HEK293 (cell line): ENCODE results near the gene SMURF1.

Experiments
- CTCF ChIA-PET: fragments of 350-600 bp; formaldehyde crosslinking; extraction: SDS; loops from one replicate; lab custom pipeline; 2021; ENCODE audit warnings: antibody characterized with exemption; lab: Yijun Ruan, JAX
- POLR2A ChIA-PET: fragments of 300-600 bp; formaldehyde crosslinking; extraction: SDS; loops from one replicate; lab custom pipeline; 2020; ENCODE audit warnings: antibody characterized with exemption, inconsistent platforms; lab: Yijun Ruan, JAX
- H3K27ac ChIP-seq: fragments of 200-500 bp; sonication (Bioruptor generic); 2 replicates; pipeline ENCODE4 v1.5.1; 2014; ENCODE audit warnings: low read depth, low read length, control low read depth, inconsistent platforms; ENCODE audit errors: extremely low read depth
- H3K36me3 ChIP-seq, 2 experiments: fragments of 200-500 bp in 1 of 2; sonication (Bioruptor generic) in 1 of 2; 1 replicate in 1 of 2; 2 replicates in 1 of 2; pipeline ENCODE4 v1.5.1; 2014 to 2017; ENCODE audit warnings: inconsistent platforms in 2 of 2, low read length in 2 of 2; ENCODE audit not compliant: control insufficient read depth in 2 of 2, insufficient read depth in 1 of 2
- H3K4me1 ChIP-seq: fragments of 200-500 bp; sonication (Bioruptor generic); 2 replicates; pipeline ENCODE4 v1.5.1; 2014; ENCODE audit warnings: mild to moderate bottlenecking, low read length, inconsistent platforms; ENCODE audit not compliant: control insufficient read depth, insufficient read depth
- H3K4me3 ChIP-seq: 2 replicates; pipeline ENCODE4 v1.5.1; 2011; ENCODE audit warnings: low read depth, mild to moderate bottlenecking, control low read depth, low read length, moderate library complexity
- H3K9me3 ChIP-seq: fragments of 200-500 bp; sonication (Bioruptor generic); 2 replicates; pipeline ENCODE4 v1.5.1; 2014; ENCODE audit warnings: low read depth, low read length, inconsistent platforms; ENCODE audit not compliant: control insufficient read depth, insufficient read depth
- FEZF1 ChIP-seq: fragments of 450-650 bp; formaldehyde crosslinking; IDR thresholded peaks from 2 replicates; pipeline ENCODE4 v1.5.1; 2016; ENCODE audit warnings: missing biosample characterization, missing genetic modification characterization
- GLIS2 ChIP-seq: fragments of 450-650 bp; formaldehyde crosslinking; IDR thresholded peaks from 2 replicates; pipeline ENCODE4 v1.5.1; 2016; ENCODE audit warnings: missing biosample characterization, missing genetic modification characterization
- KLF10 ChIP-seq: fragments of 450-650 bp; IDR thresholded peaks from 2 replicates; pipeline ENCODE4 v1.5.1; 2018; ENCODE audit warnings: missing biosample characterization, mild to moderate bottlenecking, missing genetic modification characterization
- OSR2 ChIP-seq: fragments of 450-650 bp; formaldehyde crosslinking; IDR thresholded peaks from 2 replicates; pipeline ENCODE4 v1.5.1; 2016; ENCODE audit warnings: missing biosample characterization, missing genetic modification characterization
- ZBTB1 ChIP-seq: fragments of 450-650 bp; formaldehyde crosslinking; IDR thresholded peaks from 2 replicates; pipeline ENCODE4 v1.5.1; 2016; ENCODE audit warnings: missing biosample characterization, missing genetic modification characterization
- ZBTB17 ChIP-seq: fragments of 450-650 bp; formaldehyde crosslinking; IDR thresholded peaks from 2 replicates; pipeline ENCODE4 v1.5.1; 2016; ENCODE audit warnings: missing biosample characterization, missing genetic modification characterization
- ZBTB8A ChIP-seq: fragments of 450-650 bp; formaldehyde crosslinking; IDR thresholded peaks from 2 replicates; pipeline ENCODE4 v1.5.1; 2016; ENCODE audit warnings: missing biosample characterization, missing genetic modification characterization
- ZNF133 ChIP-seq: fragments of 450-650 bp; formaldehyde crosslinking; IDR thresholded peaks from 2 replicates; pipeline ENCODE4 v1.5.1; 2016; ENCODE audit warnings: missing biosample characterization, missing genetic modification characterization
- ZNF155 ChIP-seq: fragments of 450-650 bp; formaldehyde crosslinking; IDR thresholded peaks from 2 replicates; pipeline ENCODE4 v1.5.1; 2016; ENCODE audit warnings: missing biosample characterization, missing genetic modification characterization
- ZNF202 ChIP-seq: fragments of 450-650 bp; formaldehyde crosslinking; IDR thresholded peaks from 2 replicates; pipeline ENCODE4 v1.5.1; 2016; ENCODE audit warnings: missing biosample characterization, missing genetic modification characterization, borderline replicate concordance
- ZNF302 ChIP-seq: fragments of 450-650 bp; formaldehyde crosslinking; IDR thresholded peaks from 2 replicates; pipeline ENCODE4 v1.5.1; 2016; ENCODE audit warnings: missing biosample characterization, missing genetic modification characterization, low read depth
- ZNF350 ChIP-seq: fragments of 450-650 bp; formaldehyde crosslinking; IDR thresholded peaks from 2 replicates; pipeline ENCODE4 v1.5.0; 2017; ENCODE audit warnings: missing biosample characterization, mild to moderate bottlenecking, missing genetic modification characterization
- ZNF521 ChIP-seq: fragments of 450-650 bp; formaldehyde crosslinking; IDR thresholded peaks from 2 replicates; pipeline ENCODE4 v1.5.1; 2017; ENCODE audit warnings: missing biosample characterization, mild to moderate bottlenecking, missing genetic modification characterization
- ZNF529 ChIP-seq: fragments of 450-650 bp; formaldehyde crosslinking; IDR thresholded peaks from 2 replicates; pipeline ENCODE4 v1.5.1; 2017; ENCODE audit warnings: missing genetic modification characterization, missing biosample characterization; ENCODE audit not compliant: insufficient replicate concordance
- ZNF558 ChIP-seq: fragments of 450-650 bp; formaldehyde crosslinking; IDR thresholded peaks from 2 replicates; pipeline ENCODE4 v1.5.1; 2016; ENCODE audit warnings: missing biosample characterization, missing genetic modification characterization
- ZNF560 ChIP-seq: fragments of 450-650 bp; formaldehyde crosslinking; IDR thresholded peaks from 2 replicates; pipeline ENCODE4 v1.5.1; 2017; ENCODE audit warnings: missing biosample characterization, missing genetic modification characterization, borderline replicate concordance
- ZNF747 ChIP-seq: fragments of 450-650 bp; formaldehyde crosslinking; IDR thresholded peaks from 2 replicates; pipeline ENCODE4 v1.5.1; 2016; ENCODE audit warnings: missing biosample characterization, missing genetic modification characterization
- TF ChIP-seq, protein P1 (sequence below): fragments of 450-650 bp; formaldehyde crosslinking; IDR thresholded peaks from 2 replicates; pipeline ENCODE4 v1.5.1; 2016; ENCODE audit warnings: missing biosample characterization, missing genetic modification characterization, low read depth
- TF ChIP-seq, protein P2 (sequence below): fragments of 450-650 bp; formaldehyde crosslinking; IDR thresholded peaks from 2 replicates; pipeline ENCODE4 v1.5.1; 2016; ENCODE audit warnings: missing biosample characterization, missing genetic modification characterization
- TF ChIP-seq, protein P3 (sequence below): fragments of 450-650 bp; formaldehyde crosslinking; IDR thresholded peaks from 2 replicates; pipeline ENCODE4 v1.5.1; 2016; ENCODE audit warnings: missing biosample characterization, missing genetic modification characterization

Gene SMURF1

DNA sequence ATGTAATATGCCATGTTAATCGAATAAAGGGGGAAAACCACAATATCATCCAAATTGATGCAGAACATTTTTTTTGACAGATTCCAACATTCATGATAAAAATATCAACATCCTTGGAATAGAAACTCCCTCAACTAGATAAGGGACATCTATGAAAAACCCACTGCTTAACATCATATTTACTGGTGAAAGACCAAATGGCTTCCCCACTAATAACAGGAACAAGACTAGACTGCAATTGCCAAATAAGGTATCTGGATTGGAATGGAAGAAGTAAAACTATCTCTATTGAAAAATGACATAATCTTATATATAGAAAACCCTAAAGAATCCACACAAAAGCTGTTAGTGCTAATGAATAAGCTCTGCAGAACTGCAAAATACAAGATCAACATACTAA lies 27.8 kb downstream of the SMURF1 start:
- no peak overlapping the region for H3K27ac ChIP-seq
- TF ChIP-seq, protein P1, sequence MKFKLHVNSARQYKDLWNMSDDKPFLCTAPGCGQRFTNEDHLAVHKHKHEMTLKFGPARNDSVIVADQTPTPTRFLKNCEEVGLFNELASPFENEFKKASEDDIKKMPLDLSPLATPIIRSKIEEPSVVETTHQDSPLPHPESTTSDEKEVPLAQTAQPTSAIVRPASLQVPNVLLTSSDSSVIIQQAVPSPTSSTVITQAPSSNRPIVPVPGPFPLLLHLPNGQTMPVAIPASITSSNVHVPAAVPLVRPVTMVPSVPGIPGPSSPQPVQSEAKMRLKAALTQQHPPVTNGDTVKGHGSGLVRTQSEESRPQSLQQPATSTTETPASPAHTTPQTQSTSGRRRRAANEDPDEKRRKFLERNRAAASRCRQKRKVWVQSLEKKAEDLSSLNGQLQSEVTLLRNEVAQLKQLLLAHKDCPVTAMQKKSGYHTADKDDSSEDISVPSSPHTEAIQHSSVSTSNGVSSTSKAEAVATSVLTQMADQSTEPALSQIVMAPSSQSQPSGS (tag by site-specific recombination): peak; percentile 33; the same call in 1 of the 2 replicates
- TF ChIP-seq FEZF1: no peak
- CTCF ChIA-PET: no interaction called here
- no peaks in the 10 kb centered on the region for H3K9me3 ChIP-seq
- H3K4me1 ChIP-seq: peaks cover 9% of the 10 kb centered on the region; the same call in 1 of the 2 replicates
- H3K4me3 ChIP-seq: no peak overlapping the region
- H3K36me3 ChIP-seq: no peaks in the 10 kb centered on the region
- POLR2A ChIA-PET: no interaction called here

DNA sequence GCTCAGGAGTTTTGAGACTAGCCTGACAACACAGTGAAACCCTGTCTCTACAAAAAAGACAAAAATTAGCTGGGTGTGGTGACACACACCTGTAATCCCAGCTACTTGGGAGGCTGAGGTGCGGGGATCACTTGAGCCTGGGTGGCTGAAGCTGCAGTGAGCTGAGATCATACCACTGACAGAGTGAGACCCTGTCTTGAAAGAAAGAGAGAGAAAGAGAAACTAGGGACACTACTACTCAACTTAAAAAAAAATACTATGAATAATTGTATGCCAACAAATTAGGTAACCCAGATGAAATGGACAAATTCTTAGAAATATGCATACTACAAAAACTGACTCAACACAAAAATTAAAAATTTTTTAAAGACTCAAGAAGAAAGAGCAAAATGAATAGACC lies 28.5 kb downstream of the SMURF1 start:
- H3K27ac ChIP-seq: no peak overlapping the region
- no peaks in the 10 kb centered on the region for H3K9me3 ChIP-seq
- H3K4me1 ChIP-seq: peaks cover 9% of the 10 kb centered on the region; the same call in 1 of the 2 replicates
- no peak overlapping the region for H3K4me3 ChIP-seq
- ChIA-PET POLR2A (no interaction called here), CTCF (no interaction called here)
- TF ChIP-seq KLF10 (tag by site-specific recombination): no peak
- no peak for TF ChIP-seq ZBTB1
- TF ChIP-seq ZNF529 (tag by site-specific recombination): no peak
- TF ChIP-seq, protein P2, sequence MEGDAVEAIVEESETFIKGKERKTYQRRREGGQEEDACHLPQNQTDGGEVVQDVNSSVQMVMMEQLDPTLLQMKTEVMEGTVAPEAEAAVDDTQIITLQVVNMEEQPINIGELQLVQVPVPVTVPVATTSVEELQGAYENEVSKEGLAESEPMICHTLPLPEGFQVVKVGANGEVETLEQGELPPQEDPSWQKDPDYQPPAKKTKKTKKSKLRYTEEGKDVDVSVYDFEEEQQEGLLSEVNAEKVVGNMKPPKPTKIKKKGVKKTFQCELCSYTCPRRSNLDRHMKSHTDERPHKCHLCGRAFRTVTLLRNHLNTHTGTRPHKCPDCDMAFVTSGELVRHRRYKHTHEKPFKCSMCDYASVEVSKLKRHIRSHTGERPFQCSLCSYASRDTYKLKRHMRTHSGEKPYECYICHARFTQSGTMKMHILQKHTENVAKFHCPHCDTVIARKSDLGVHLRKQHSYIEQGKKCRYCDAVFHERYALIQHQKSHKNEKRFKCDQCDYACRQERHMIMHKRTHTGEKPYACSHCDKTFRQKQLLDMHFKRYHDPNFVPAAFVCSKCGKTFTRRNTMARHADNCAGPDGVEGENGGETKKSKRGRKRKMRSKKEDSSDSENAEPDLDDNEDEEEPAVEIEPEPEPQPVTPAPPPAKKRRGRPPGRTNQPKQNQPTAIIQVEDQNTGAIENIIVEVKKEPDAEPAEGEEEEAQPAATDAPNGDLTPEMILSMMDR (tag by site-specific recombination): no peak
- no peak for TF ChIP-seq ZBTB8A (tag by site-specific recombination)
- no peak for TF ChIP-seq ZBTB17 (tag by site-specific recombination)
- no peak for TF ChIP-seq ZNF202 (tag by site-specific recombination)
- no peak for TF ChIP-seq ZNF302 (tag by site-specific recombination)
- H3K36me3 ChIP-seq: no peaks in the 10 kb centered on the region

DNA sequence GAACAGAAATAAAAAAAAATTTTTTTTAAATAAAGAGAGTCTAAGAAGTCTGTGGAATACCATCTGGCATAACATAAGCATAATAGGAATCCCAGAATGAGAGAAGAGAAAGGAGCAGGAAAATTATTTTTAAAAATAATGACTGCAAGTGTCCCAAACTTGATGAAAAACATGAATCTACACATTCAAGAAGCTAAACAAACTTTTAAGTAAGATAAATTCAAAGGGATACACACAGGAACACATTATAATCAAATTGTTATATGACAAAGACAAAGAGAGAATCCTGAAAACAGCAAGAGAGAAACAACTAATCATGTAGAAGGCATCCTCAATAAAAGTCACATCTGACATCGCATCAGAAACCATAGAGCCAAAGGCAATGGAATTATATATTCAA lies 30.9 kb downstream of the SMURF1 start:
- Histone ChIP-seq H3K4me1 (peaks cover 18% of the 10 kb centered on the region), H3K9me3 (no peaks in the 10 kb centered on the region), H3K4me3 (no peak overlapping the region), H3K27ac (no peak overlapping the region), H3K36me3 (no peaks in the 10 kb centered on the region)
- POLR2A ChIA-PET: no interaction called here
- TF ChIP-seq ZNF133 (tag by site-specific recombination) (peak; percentile 55), ZNF747 (tag by site-specific recombination) (no peak), ZNF558 (tag by site-specific recombination) (peak; percentile 94)
- CTCF ChIA-PET: interaction anchor here (0.7 to 2.0 kb wide), 3 partner anchors 10 to 18 kb away, joined by 3 to 5 read pairs (median 4); no protein-coding TSS in a partner anchor

DNA sequence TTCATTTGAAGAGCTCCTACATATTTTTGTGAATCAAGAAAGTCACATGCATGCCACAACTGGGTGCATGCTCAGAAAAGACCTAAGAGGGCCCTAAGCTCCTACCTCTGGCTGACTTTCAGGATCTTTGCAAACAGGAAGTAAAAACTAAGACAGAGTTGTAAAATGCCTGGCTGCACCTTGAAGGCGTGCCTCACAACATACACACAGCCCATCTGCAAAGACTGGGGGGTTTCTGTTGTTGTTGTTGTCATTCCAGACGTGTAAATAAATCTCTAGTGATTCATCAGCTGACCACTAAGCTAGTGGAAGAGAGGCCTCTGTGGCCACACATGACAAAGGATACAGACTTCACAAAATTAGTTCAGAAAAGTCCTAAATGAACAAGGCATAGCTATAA lies 31.8 kb downstream of the SMURF1 start:
- H3K36me3 ChIP-seq: no peaks in the 10 kb centered on the region
- peaks cover 20% of the 10 kb centered on the region for H3K4me1 ChIP-seq
- no peak overlapping the region for H3K4me3 ChIP-seq
- CTCF ChIA-PET: interaction anchor here (0.7 to 2.0 kb wide), 4 partner anchors 12 to 201 kb away, joined by 3 to 5 read pairs (median 4); no protein-coding TSS in a partner anchor
- H3K9me3 ChIP-seq: no peaks in the 10 kb centered on the region
- POLR2A ChIA-PET: no interaction called here
- no peak for TF ChIP-seq OSR2 (tag by site-specific recombination)
- no peak for TF ChIP-seq ZNF350
- no peak for TF ChIP-seq GLIS2 (tag by site-specific recombination)
- TF ChIP-seq, protein P3, sequence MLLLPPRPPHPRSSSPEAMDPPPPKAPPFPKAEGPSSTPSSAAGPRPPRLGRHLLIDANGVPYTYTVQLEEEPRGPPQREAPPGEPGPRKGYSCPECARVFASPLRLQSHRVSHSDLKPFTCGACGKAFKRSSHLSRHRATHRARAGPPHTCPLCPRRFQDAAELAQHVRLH (tag by site-specific recombination): no peak
- no peak for TF ChIP-seq ZNF521 (tag by site-specific recombination)
- TF ChIP-seq ZNF560 (tag by site-specific recombination): no peak
- no peak for TF ChIP-seq ZNF155 (tag by site-specific recombination)
- no peak overlapping the region for H3K27ac ChIP-seq
